ENCODE data around the gene RNU5B-1. TPM values are rescaled to one million over a fixed set of nuclear protein-coding genes. Genes with fewer than 3 reads are reported as not detected.

Gene RNU5B-1
- total and polyA plus RNA-seq, 9 of the 15 experiments (the other 6 are each of a cell fraction or from before 2014, with no cell fraction given): 14.2 TPM; not detected in 8

GRCh38 chr15:65275104-65275727, 29.3 kb upstream of the RNU5B-1 start:
- 76% methylated on average over 4 of the region's 4 CpGs for WGBS (ENCODE audit: insufficient coverage, low coverage, missing lambda C conversion rate)
- Histone ChIP-seq H3K9me1 (ENCODE audit: control insufficient read depth, insufficient read depth, low read length) (no peaks in the 10 kb centered on the region), H4K20me1 (replicated peaks; ENCODE audit: control insufficient read depth, insufficient read depth, low read length) (peaks cover 12% of the 10 kb centered on the region; the same call in 1 of the 2 replicates), H3K9ac (ENCODE audit: insufficient read depth in 1 of 2, low read depth in 2 of 2, low read length in 2 of 2) (no peak overlapping the region), H3K4me2 (ENCODE audit: insufficient read depth, low read length) (peak overlapping the region; percentile 24; the same call in 1 of the 2 replicates), H3K4me3 (no peak overlapping the region), H3K9me3 (replicated peaks; ENCODE audit: control insufficient read depth, insufficient read depth, low read depth, low read length) (no peaks in the 10 kb centered on the region), H3K79me2 (ENCODE audit: control insufficient read depth, insufficient read depth, low read length) (no peaks in the 10 kb centered on the region), H3K4me1 (replicated peaks in 1 of 2; ENCODE audit: control insufficient read depth in 2 of 2, insufficient read depth in 2 of 2, low read length in 2 of 2) (peaks cover 4 to 11% of the 10 kb centered on the region in 2 experiments; a peak in 4 of 5 replicates), H3K27me3 (ENCODE audit: control insufficient read depth in 2 of 2, insufficient read depth in 2 of 2, low read length in 2 of 2) (no peaks in the 10 kb centered on the region), H3K36me3 (ENCODE audit: control insufficient read depth, insufficient read depth, low read length) (0 out of 3 replicates have a peak, but pooled peaks cover 3% of the 10 kb centered on the region), H2AFZ (ENCODE audit: low read depth, low read length) (no peak overlapping the region), H3K27ac (ENCODE audit: extremely low read depth, low read depth, low read length) (no peak overlapping the region)
- POLR2A ChIA-PET: interaction anchor here (0.7 to 2.6 kb wide), 6 partner anchors 10 to 89 kb away, joined by 3 to 10 read pairs (median 4); partner anchors contain the start of genes CLPX, PARP16 and RNU5B-1
- intact Hi-C loops (cut with micrococcal nuclease) (no loop called here), in situ Hi-C loops (cut with MboI) (no loop called here)
- FAIRE-seq (no peak), DNase-seq (ENCODE audit: extremely low read depth in 1 of 4, low spot score in 3 of 4) (no peak), ATAC-seq (no peak)
- 0 out of 2 replicates have a peak, but pooled peaks have one; percentile 13 for TF ChIP-seq MAX (CRISPR knock-in tag; IDR thresholded peaks at IDR 0.05)
- TF ChIP-seq NR2C2 (CRISPR knock-in tag; IDR thresholded peaks at IDR 0.05): no peak
- peak; percentile 50; the same call in 1 of the 2 replicates for TF ChIP-seq NR2C2 (tag; IDR thresholded peaks at IDR 0.05)
- TF ChIP-seq E4F1 (CRISPR knock-in tag; IDR thresholded peaks at IDR 0.05; ENCODE audit: borderline replicate concordance): no peak
- no peak for TF ChIP-seq RBM22 (IDR thresholded peaks at IDR 0.05; ENCODE audit: low read depth, low read length, poor library complexity, severe bottlenecking)
- no peak for TF ChIP-seq KAT7 (CRISPR knock-in tag; IDR thresholded peaks at IDR 0.05; ENCODE audit: borderline replicate concordance)
- CTCF ChIA-PET (ENCODE audit: low intra/inter-chr PET ratio): no interaction called here
- BruUV-seq (replicated peaks): no TSS peak

Measured in K562 (cell line).